Activated naive CD4-positive, alpha-beta T cell treated with anti-CD3 and anti-CD28 coated beads for 36 hours (primary cell): ENCODE data around the gene COL18A1. TPM values are rescaled to one million over a fixed set of nuclear protein-coding genes. Genes with fewer than 3 reads are reported as not detected.

Experiments used
- CTCF ChIA-PET: fragments of 350-600 bp; sonication (Branson Sonifier 250); formaldehyde crosslinking; loops from one replicate; lab custom pipeline; 2021; ENCODE audit warnings: antibody characterized with exemption; lab: Charles Lee
- DNase-seq: peaks from one replicate; pipeline ENCODE4 v3.0.0-alpha.2; 2020
- H3K27ac Mint-ChIP-seq: one replicate; pipeline ENCODE4 v1.8.0; 2021; ENCODE audit warnings: mild to moderate bottlenecking, mixed read lengths
- H3K27me3 Mint-ChIP-seq: one replicate; pipeline ENCODE4 v1.8.0; 2021; ENCODE audit warnings: low read depth, mixed read lengths
- H3K36me3 Mint-ChIP-seq: one replicate; pipeline ENCODE4 v1.8.0; 2021; ENCODE audit warnings: low read depth, mixed read lengths
- H3K4me1 Mint-ChIP-seq: one replicate; pipeline ENCODE4 v1.8.0; 2021; ENCODE audit warnings: low read depth, mixed read lengths
- H3K4me3 Mint-ChIP-seq: one replicate; pipeline ENCODE4 v1.8.0; 2021; ENCODE audit warnings: mild to moderate bottlenecking, moderate library complexity, mixed read lengths
- H3K9me3 Mint-ChIP-seq: one replicate; pipeline ENCODE4 v1.8.0; 2021; ENCODE audit warnings: mixed read lengths
- intact Hi-C: fragments of 100-400 bp; cut with micrococcal nuclease; formaldehyde crosslinking; loops from one replicate; pipeline ENCODE4 v1.15.1; 2023
- total RNA-seq, 2 experiments: library from RNA; stranded (reverse); gene quantifications; one replicate each; pipeline ENCODE4 v1.2.3, GENCODE V29; 2021

COL18A1 gene
- total RNA-seq, 2 experiments from 2014 or later = 10.3 to 12.6 TPM

DNA sequence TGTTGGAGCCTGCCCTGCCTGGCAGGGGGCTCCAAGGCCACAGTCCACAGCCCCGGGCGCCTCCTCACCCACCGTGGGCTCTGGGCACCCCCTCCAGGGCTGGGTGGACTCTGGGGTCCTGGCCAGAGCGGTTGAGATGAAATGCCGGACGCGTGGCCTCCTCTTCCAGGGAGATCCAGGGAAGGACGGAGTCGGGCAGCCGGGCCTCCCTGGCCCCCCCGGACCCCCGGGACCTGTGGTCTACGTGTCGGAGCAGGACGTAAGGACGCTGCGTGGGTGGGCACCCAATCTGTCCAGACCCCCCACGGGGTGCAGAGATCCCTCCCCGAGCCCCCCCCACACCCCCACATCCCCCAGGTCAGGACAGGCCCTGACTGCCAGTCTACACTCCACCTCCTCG lies 86.1 kb downstream of the COL18A1 start:
- Mint-ChIP-seq H3K36me3 (no peaks in the 10 kb centered on the region), H3K27ac (no peak overlapping the region), H3K4me1 (no peaks in the 10 kb centered on the region), H3K4me3 (no peak overlapping the region), H3K9me3 (no peaks in the 10 kb centered on the region), H3K27me3 (no peaks in the 10 kb centered on the region)
- DNase-seq = no peak
- intact Hi-C loops = no loop called here
- CTCF ChIA-PET = no interaction called here

DNA sequence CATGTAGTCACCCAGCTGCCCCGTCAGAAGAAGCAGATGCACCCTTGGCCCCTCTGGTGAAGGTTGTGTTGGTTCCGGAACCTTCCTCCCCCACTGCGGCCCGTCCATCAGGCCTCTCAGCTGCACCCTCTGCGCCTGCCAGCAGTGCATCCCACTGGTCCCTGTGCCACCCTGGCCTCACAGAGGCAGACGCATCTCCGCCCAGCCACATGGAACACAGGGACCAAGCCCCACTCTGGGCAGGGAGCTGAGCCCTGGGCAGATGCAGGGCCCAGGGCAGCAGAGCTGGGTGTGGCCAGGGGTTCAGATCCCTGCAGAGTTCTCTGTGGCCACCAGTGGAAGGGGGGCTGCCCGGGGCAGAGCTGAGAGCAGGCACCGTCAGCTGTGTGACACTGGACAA lies 86.7 kb downstream of the COL18A1 start:
- CTCF ChIA-PET = no interaction called here
- DNase-seq = no peak
- no peaks in the 10 kb centered on the region for H3K36me3 Mint-ChIP-seq
- H3K27ac Mint-ChIP-seq = no peak overlapping the region
- H3K9me3 Mint-ChIP-seq = no peaks in the 10 kb centered on the region
- no peaks in the 10 kb centered on the region for H3K27me3 Mint-ChIP-seq
- intact Hi-C loops = no loop called here
- H3K4me1 Mint-ChIP-seq = no peaks in the 10 kb centered on the region
- no peak overlapping the region for H3K4me3 Mint-ChIP-seq

- no peaks in the 10 kb centered on the region for H3K36me3 Mint-ChIP-seq
- CTCF ChIA-PET = no interaction called here
- no peak overlapping the region for H3K27ac Mint-ChIP-seq
- intact Hi-C loops = no loop called here
- no peaks in the 10 kb centered on the region for H3K4me1 Mint-ChIP-seq
- no peaks in the 10 kb centered on the region for H3K9me3 Mint-ChIP-seq
- no peaks in the 10 kb centered on the region for H3K27me3 Mint-ChIP-seq
- DNase-seq = no peak
- H3K4me3 Mint-ChIP-seq = no peak overlapping the region
Observed at GRCh38 chr21:45492765-45493164, 87.8 kb downstream of the COL18A1 start.

GRCh38 chr21:45493401-45494001 lies 88.5 kb downstream of the COL18A1 start:
- Mint-ChIP-seq H3K27ac (no peak overlapping the region), H3K4me1 (no peaks in the 10 kb centered on the region), H3K27me3 (no peaks in the 10 kb centered on the region), H3K4me3 (no peak overlapping the region), H3K9me3 (no peaks in the 10 kb centered on the region), H3K36me3 (no peaks in the 10 kb centered on the region)
- no peak for DNase-seq
- intact Hi-C loops = no loop called here
- CTCF ChIA-PET = no interaction called here

DNA sequence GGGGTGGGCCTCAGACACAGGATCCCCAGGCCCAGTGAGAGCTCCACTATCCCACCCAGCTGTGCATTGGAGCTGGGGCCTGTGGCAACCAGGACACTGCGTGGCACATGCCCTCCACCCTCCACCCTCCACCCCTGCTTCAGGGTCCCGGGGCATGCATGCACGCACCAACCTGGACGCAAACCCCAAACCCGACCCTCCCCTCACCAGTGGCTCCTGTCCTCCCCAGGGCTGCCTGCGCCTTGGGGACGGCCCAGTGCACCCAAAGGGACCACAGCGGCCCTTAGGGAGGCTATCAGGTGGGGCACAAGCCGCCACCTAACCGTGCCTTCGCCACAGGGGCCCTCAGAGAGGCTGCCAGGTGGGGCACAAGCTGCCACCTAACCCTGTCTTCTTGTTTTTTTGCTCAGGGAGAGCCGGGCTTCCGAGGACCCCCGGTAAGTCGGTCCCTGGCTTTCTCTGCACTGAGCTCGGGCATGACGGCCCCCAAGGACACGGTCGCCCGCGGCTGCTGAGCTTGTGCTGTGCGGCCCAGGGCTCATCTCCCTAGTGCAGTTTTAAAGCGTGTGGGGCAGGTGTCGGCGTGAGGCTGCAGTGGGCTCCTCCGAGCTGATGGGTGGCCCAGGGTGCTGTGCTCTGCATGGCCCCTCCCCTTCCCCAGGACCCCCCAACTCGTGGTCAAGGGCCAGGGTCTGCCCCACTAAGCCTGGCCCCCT lies 89.3 kb downstream of the COL18A1 start:
- CTCF ChIA-PET = no interaction called here
- H3K27me3 Mint-ChIP-seq = no peaks in the 10 kb centered on the region
- intact Hi-C loops = no loop called here

GRCh38 chr21:45494851-45495680 lies 90.1 kb downstream of the COL18A1 start:
- CTCF ChIA-PET = no interaction called here
- H3K27ac Mint-ChIP-seq = no peak overlapping the region
- H3K4me3 Mint-ChIP-seq = no peak overlapping the region
- intact Hi-C loops = no loop called here
- no peaks in the 10 kb centered on the region for H3K27me3 Mint-ChIP-seq
- peaks cover 2% of the 10 kb centered on the region for H3K4me1 Mint-ChIP-seq
- H3K36me3 Mint-ChIP-seq = no peaks in the 10 kb centered on the region
- peaks cover 2% of the 10 kb centered on the region for H3K9me3 Mint-ChIP-seq
- DNase-seq = no peak

More for the DNA sequence above, 89.3 kb downstream of the COL18A1 start:
- Mint-ChIP-seq H3K27ac (no peak overlapping the region), H3K36me3 (no peaks in the 10 kb centered on the region), H3K4me1 (no peaks in the 10 kb centered on the region), H3K4me3 (no peak overlapping the region), H3K9me3 (no peaks in the 10 kb centered on the region)
- no peak for DNase-seq

DNA sequence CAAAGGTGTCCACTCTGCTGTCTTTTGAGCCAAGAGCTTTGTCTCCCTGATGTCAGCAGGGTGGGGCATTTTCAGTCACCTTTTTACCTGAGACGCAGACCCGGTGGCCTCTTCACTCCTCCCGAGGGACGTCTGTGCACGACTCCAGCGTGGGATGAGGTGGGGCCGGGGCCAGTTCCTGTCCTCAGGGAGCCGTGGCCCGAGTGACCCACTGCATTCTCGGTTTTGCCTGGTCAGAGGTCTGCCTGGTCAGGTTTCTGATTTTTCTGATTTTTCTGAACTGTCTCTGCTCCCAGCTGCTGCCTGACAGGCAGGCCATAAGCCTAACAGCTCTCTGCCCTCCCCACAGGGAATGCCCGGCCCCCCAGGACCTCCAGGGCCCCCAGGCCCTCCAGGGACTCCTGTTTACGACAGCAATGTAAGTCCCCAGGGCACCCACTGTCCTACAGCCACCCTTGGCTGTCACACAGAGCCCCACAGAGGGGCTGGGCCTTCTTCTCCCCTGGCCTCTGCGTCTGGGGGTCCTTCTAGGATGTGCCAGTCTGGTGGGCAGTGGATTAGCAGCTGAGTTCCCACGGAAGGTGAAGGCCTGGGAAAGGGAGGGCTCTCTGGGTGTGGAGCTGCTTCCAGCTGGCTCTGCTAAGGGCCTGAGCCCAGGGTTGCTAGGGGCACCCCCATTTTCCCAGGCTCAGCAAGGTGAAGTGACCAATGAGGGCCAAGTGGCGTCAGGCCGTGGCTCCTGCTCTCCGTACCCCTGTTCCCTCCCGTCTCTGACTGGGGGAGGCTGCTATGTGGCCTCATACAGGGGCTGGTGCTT lies 91.4 kb downstream of the COL18A1 start:
- Mint-ChIP-seq H3K9me3 (peaks cover 2% of the 10 kb centered on the region), H3K36me3 (no peaks in the 10 kb centered on the region), H3K27me3 (no peaks in the 10 kb centered on the region), H3K27ac (no peak overlapping the region), H3K4me3 (no peak overlapping the region), H3K4me1 (peaks cover 2% of the 10 kb centered on the region)
- CTCF ChIA-PET = no interaction called here
- no peak for DNase-seq
- intact Hi-C loops = no loop called here

GRCh38 chr21:45496968-45497845 lies 92.2 kb downstream of the COL18A1 start:
- no peaks in the 10 kb centered on the region for H3K36me3 Mint-ChIP-seq
- H3K4me3 Mint-ChIP-seq = no peak overlapping the region
- intact Hi-C loops = no loop called here
- H3K27me3 Mint-ChIP-seq = no peaks in the 10 kb centered on the region
- CTCF ChIA-PET = no interaction called here
- H3K9me3 Mint-ChIP-seq = peaks cover 2% of the 10 kb centered on the region
- H3K4me1 Mint-ChIP-seq = peaks cover 2% of the 10 kb centered on the region
- no peak overlapping the region for H3K27ac Mint-ChIP-seq
- no peak for DNase-seq

DNA sequence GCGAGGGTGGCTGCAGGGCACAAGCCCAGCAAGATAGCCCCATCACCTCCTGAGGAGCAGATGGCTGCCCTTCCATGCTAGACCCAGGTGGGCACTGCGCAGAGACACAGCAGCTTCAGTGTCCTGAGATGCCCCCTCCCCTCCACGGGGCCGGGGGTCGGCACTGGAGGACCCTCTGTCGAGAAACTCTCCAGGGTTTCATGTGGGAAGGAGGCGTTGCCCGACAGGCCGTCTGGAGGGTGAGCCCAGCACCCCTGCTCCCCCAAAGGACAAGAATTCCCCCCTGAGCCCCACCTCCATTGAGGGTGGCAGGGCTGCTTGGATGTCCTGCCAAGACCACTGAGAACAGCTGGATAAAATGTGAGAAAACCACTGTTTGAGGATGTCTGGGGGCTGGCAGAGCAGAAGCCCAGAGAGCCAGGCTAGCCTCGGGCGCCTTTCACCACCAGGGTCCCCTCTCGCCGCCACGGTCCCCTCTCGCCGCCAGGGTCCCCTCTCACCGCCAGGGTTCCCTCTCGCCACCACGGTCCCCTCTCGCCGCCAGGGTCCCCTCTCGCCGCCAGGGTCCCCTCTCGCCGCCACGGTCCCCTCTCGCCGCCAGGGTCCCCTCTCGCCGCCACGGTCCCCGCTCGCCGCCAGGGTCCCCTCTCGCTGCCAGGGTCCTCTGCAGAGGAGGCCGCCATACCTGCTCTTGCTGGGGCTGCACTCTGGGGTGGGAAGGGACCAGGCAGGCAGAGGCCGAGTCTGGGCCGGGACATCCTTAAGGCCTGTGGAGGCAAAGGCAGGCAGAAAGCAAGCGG lies 93.1 kb downstream of the COL18A1 start:
- intact Hi-C loops = no loop called here
- CTCF ChIA-PET = no interaction called here
- DNase-seq = no peak
- Mint-ChIP-seq H3K4me1 (peaks cover 2% of the 10 kb centered on the region), H3K36me3 (no peaks in the 10 kb centered on the region), H3K9me3 (peaks cover 2% of the 10 kb centered on the region), H3K27me3 (no peaks in the 10 kb centered on the region), H3K4me3 (no peak overlapping the region), H3K27ac (no peak overlapping the region)

DNA sequence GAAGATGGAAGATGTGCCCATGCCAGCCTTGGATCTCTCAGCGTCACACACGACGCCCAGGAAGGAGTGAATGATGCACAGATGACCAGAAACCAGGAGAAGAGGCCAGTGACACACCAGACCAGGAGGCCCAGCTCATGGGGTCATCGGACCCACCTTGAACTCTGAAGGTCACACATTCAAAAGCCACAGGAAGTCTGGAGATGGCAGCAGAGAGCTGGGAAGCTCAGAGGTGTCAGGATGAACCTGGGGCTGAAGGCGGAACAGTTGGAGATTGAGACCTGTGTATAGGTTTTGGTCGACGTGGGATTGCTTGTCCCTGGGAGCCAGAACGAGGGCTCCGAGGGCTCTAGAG lies 93.7 kb downstream of the COL18A1 start:
- peaks cover 2% of the 10 kb centered on the region for H3K4me1 Mint-ChIP-seq
- H3K27me3 Mint-ChIP-seq = no peaks in the 10 kb centered on the region
- H3K36me3 Mint-ChIP-seq = no peaks in the 10 kb centered on the region
- no peak for DNase-seq
- no peak overlapping the region for H3K27ac Mint-ChIP-seq
- H3K4me3 Mint-ChIP-seq = no peak overlapping the region
- H3K9me3 Mint-ChIP-seq = peaks cover 2% of the 10 kb centered on the region
- intact Hi-C loops = no loop called here
- CTCF ChIA-PET = no interaction called here

GRCh38 chr21:45499201-45499750 lies 94.3 kb downstream of the COL18A1 start:
- intact Hi-C loops = no loop called here
- CTCF ChIA-PET = no interaction called here
- no peak for DNase-seq
- Mint-ChIP-seq H3K4me1 (peaks cover 2% of the 10 kb centered on the region), H3K36me3 (no peaks in the 10 kb centered on the region), H3K4me3 (no peak overlapping the region), H3K27me3 (no peaks in the 10 kb centered on the region), H3K9me3 (peaks cover 2% of the 10 kb centered on the region), H3K27ac (no peak overlapping the region)
